Stimulated activated CD8-positive, alpha-beta memory T cell treated with anti-CD3 and anti-CD28 coated beads, Interleukin-4, amount 100 ng/mL, for 4 hours (primary cell): ENCODE data around the gene TGFA.
A peak's percentile ranks its signal among the peaks of the same experiment; 100 is the strongest.

Experiments
- DNase-seq, 2 donors: peaks; one replicate each; pipeline ENCODE4 v3.0.0-alpha.2; 2020; ENCODE audit warnings: low read depth in 2 of 2, low spot score in 1 of 2

TGFA gene

DNA sequence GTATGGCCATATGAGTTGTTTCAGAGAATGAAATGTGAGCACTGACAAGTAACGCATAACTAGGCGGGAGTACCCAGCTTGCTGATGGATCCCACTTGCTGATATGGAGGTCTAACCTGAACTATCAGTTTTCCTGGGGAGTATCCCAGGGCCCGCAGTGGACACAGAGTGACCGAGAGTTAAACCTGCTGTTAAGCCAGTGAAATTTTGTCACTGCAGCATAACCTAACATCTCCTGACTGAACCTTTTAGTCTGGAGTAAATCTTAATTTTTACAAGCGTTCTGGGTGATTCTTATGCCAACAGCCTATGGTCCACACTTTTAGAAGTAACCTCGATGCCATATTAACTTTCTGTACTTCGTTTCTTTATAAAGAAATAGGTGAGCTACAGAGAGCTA is 54.4 kb downstream of the TGFA start:
- DNase-seq: no peak

DNA sequence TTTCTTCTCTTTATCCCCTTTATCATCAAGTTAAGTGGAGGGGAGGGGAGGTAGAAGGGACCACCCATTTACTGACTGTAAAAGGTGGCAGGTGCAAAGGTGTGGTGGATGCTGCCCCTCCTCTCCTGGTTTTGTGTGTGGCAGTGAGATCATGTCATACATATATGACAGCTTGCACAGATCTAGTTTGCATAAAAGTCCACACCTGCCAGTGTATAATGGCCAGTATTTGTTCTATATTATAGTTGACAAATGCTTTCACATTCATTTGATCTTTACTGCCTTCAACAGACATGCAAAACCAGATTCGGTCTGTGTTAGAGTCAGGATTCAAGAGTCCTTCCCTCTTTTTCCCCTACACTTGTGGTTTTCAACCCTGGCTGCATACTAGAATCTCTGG is 55.1 kb downstream of the TGFA start:
- DNase-seq: no peak

DNA sequence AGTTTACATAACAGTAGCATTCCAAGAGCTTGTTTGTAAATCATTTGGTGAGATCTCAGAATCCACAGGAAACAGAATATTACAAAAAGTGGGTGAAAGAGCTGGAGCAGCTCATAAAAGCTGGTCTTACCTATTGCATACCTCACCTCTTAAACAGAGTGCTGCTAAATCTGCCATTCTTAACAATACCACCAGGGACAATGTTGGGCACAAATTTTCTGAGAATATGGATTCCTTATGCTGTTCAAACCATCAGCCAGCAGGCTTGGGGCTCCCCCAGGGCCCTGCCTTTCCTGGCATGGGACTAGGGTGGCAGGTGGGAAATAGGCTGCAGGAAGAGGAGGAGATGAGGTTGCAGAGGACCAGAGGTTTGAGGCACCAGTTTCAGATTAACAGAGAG is 55.6 kb downstream of the TGFA start:
- DNase-seq: no peak

DNA sequence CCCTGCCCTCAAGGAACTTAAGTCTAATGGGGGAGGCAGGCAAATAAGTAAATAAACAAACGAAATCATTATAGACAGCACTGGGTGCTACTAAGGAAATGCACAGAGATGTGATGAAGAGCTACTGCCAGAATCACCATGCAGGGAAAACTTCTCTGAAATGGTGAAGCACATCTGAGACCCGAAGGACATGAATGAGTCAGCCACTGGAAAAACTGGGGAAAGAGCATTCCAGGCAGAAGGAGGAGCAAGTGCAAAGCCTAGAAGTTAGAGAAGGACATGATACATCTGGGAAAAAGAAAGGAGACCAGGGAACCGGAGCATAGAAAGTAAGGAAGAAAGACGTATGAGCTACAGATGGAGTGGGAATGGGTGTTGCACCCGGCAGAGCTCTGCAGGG is 56.8 kb downstream of the TGFA start:
- no peak for DNase-seq

DNA sequence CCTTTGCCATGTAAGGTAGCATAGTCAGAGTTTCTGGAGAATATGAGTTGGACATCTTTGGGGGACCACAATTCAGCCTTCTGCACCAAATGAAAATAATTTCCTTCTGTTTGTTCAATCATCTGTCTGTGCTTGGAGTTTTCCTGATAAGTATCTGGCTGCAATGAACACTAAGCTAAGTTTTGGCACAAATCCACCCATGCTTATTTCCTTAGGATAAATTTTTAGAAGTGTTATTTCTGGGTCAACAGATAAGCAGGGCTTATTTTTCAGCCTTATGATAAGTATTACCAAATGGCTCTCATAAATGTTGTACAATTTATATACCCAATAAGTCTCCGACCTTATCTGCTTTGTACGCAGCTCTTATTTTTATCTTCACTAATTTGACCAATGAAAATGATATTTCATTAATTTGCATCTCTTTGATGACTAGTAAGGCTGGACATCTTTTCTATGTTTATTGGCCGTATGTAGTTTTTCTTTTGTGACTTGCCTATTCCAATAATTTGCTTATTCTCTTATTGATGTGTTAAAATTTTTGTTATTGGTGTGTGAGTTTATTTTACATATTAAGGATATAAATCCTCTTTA is 59.2 kb downstream of the TGFA start:
- no peak for DNase-seq

DNA sequence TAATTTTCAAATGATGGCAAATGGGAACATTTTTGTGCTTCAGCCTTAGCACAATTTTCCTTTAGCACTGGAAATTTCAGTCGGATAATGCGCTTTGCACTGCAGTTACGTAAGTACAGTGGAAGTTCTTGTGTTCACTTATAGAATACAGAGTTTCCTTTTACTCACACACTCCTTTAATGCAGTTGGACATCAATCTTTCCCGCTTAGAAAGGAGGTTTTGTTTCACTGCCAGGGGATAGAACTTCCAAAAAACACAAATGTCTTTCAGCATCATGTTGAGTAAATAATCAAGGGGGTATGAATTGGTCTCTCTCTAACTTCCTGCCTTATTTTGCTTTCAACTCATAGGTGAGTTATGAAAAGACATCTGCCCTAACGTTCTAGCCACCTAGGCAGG is 63.2 kb downstream of the TGFA start:
- DNase-seq: no peak

DNA sequence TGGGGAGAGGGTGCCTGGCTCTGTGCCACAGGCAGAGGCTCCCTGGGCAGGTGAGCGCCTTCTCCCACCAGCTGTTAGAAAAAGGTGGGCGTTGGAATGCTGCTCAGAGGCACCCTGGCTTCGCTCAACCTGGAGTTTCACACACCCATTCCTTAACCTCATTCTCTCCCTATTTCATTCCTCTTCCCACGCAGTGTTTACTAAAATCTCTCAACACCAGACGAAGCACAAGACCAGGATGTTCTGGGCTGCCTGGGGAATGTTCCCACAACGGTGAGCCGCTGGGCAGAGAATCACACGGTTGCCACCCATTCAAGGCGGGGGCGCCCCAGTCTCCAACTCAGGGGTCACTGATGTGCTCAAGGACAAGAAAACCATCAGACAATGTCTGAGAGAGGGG is 64.5 kb downstream of the TGFA start:
- no peak for DNase-seq

DNA sequence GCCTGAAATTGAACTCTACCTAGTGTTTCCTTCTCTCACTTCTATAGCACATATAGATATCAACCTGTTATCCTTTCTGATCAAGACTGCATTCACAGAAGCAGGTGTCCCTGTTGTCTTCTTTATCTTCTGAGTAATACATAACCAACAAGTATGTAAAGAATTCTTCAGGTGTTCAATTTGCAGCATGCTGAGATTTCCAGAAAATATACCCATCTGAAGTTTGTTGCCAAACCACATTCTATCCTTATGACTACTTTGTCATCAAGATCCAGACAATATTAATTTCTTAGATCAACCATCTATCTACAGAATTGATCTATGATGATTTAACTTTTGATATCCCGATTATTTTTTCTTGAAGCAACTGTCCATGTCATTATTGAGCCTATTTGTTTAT is 69.5 kb downstream of the TGFA start:
- DNase-seq: no peak

DNA sequence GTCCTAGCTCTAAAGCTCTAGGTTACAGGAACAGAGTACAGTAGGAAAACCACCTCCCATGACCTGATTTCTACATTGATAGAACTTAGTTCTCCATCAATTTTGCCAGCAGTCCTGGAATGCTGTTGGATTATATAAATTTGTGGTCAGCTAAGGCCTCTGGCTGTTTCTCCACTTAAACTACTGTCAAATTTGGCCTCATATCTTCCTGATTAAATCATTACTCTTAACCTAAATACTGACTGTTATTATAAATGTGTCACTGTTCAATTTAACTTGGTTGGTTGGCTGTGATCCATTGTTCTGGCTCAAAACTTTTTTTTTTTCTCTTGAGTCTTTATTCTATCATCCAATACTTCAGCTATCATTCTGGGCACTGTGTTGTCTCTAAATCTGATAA is 71.2 kb downstream of the TGFA start:
- no peak for DNase-seq

DNA sequence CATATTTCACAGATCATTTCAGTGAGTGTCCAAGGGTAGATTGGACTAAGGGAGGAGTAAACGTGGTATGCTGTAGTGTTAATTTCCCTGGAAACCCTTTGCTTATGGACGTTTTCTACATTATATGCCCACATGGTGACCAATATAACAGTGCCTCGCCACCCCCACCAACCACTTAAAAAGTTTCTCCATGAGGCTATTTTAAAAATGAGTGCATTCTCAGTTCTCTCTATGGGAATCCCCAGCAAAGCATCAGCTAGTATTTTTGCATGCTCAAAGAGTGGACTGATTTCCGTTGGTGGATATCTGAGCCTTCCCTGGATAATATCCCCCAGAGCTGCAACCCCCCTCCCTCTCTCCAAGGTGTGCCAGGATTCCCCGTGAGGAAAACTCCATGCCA is 73.2 kb downstream of the TGFA start:
- DNase-seq: no peak

DNA sequence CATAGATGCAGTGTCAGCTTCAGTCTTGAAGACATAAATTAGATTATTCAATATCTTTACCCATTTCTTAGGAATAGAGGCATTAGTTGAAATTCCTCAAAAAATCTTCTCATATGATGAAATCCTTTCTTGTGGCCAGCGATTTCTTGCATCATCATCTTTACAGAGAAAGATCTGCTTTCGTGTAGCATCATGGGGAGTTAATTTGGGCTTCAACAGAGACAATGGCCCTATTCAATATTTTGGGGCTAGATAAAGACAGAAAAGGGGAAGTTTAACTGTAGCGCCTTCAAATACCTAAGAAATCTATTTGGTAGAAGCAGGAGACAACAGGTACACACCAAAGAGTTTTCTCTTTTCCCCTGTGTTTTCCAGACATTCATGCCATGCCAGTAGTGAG is 73.8 kb downstream of the TGFA start:
- DNase-seq: no peak

DNA sequence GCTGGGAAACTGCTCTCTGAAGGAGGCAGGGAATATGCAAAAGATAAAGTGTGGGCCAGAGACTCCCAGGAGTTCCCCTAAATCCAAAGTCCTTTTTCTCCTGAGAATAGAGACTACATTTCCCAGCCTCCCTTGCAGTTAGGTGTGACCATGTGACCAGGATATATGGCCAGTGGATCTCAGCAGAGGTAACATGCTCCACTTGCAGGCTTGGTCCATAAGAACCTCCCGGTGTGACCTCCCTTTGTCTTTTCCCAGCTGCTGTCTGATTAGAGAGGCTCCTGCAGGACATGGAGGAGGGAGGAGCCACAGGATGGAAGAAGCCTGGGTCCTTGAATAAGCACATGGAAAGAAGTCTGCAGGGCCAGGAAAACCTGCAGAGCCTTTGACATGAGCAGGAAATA is 76.2 kb downstream of the TGFA start:
- no peak for DNase-seq

DNA sequence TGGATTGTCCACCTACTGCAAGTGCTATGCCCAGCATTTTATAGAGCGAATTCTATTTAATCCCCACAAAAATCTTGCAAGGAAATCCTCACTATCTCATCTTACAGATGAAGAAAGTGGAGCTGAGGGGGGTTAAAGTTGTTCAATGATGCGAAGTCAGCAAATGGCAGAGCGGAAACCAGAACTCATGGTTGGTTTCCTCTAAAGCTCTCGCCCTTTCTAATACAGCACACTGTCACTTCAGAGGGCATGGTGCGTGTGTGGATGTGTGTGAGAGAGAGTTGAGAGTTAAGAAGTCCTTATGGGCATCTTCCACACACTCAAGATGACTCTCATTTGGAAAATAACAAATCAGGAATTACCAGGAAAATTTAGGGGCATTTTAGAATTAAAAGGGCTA is 78.4 kb downstream of the TGFA start:
- DNase-seq: peak in 1 of 2 donors; percentile 4

DNA sequence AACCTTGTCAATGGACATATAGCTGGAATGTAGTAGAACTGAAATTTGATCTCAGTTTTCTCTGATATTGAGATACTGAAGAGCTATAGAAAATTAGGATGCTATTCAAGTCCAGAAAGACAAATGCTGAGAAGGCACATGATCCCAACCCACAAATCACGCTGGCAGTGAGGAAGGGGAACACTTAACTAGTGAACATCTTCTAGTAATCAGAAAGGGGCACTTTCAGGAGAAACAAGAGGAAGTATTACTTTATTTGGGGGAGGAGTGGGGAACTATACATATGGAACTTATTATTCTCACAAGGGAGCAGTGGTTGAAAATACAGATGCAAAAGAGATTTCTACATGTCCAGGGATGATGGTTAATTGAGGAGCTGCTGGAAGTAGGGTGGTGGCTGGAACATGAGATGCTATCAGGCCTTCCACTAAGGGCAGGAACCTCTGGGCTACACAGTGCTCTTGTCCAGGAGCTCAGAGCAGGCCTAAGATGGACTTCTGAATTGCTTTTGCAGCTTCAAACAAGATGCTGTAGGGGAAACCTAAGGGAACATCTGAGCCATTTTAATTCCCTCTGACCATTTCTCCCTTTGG is 79.3 kb downstream of the TGFA start:
- no peak for DNase-seq

DNA sequence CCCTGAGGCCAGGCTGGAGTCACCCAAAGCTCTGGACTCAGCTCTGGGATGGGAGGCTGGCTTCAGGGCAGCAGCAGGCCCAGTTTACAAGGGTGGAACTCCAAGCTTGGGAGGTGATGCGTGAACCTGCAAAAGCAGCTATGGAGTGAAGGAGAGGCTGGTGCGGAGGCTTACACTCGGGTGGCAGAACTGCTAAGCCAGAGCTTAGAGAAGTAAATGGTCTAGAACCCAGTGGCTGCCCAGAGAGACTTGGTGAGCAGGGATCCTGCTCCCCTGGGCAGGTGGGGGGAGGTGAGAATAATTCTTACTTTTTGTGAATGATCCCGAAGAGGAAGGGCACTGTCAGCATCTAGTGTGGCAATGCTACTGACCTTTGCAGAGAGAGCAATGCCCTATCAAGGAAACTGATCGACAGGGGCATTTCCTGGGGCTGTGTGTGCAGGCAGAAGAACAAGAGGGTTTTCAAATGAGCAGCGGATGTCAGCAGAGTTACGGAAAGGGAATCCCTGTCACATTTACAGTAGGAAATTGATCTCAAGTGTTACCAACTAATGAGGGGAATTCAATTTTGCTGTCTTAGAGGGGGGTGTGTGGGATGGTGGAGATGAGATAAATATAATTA is 80.4 kb downstream of the TGFA start:
- DNase-seq: no peak

DNA sequence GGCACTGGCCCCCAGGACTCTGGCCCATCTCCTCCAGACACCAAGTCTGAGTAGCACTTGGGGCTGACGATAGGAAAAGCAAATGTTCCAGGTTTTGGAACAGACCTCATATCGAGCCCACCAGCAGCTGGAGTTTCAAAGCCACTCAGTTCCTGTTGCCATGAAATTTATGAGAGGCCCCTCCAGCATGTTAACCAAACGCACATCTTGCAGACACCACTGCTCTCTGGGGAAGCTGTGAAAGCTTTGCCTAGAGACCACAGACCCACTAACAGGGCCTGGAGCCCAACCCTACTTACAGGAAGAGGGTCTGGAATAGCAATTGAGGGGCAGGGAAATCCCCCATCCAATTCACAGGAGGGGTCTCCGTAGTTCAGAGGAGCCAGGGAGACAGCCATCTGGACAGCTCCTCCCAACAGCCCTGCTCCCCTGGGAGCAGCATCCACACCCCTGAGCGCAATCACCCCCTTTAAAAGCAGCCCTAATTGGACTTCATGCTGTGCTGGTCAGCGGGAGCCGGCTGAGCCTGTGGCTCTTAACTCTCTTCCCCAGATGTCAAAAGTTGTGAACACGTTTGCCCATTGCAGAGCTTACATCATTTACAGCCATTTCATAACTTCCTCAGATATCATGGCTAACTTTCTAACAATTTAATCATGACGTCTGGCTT is 81.3 kb downstream of the TGFA start:
- no peak for DNase-seq

DNA sequence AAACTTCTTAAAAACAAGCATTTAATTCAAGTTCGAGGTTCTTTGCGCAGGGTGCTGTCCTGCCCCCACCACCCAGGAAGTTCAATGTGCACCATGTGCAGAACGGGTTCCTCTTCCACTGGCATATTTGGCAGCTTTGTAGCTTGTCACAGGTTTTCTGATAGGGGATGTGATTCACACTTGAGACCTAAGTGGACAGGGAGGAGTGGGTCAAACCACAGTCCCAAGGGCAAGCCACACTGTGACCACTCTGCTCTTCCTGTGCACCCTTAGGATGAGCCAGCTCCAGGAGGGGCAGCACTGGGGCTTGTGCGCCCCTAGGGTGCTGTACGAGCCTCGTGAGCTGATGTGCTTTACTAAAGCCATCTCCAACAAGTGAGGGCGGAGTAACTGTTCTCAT is 82.5 kb downstream of the TGFA start:
- DNase-seq: no peak

DNA sequence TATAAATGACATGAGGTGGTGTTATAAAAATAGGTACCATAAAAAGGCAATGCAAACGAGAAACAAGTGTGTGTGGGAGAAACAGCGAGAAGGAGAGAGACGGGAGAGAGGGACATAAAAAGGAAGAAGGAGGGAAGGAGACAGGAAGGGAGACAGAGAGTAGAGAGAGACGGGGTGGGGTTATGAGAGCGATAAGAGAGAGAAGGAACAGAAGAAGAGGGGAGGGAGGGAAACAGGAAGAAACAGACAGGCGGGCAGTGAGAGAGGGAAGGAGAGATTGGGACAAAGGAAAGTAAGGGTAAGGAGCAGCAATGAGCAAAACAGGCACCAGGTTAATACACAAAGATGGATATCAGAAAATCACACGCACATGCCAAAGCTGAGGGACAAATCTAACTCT is 83.7 kb downstream of the TGFA start:
- DNase-seq: no peak

DNA sequence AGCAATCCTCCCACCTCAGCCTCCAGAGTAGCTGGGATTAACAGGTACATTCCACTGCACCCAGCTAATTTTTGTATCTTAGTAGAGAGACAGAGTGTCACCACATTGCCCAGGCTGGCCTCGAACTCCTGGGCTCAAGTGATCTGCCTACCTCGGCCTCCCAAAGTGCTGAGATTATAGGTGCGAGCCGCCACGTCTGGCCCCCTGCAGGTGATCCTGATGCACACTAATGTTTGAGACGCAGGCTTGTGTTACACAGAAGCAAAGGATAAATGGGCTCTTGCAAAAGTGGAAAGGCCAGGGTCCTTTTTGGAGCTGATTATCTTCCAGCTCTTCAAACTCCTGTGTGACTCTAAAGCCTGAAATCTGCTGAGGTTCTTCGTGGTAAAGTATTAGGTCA is 84.2 kb downstream of the TGFA start:
- DNase-seq: no peak

DNA sequence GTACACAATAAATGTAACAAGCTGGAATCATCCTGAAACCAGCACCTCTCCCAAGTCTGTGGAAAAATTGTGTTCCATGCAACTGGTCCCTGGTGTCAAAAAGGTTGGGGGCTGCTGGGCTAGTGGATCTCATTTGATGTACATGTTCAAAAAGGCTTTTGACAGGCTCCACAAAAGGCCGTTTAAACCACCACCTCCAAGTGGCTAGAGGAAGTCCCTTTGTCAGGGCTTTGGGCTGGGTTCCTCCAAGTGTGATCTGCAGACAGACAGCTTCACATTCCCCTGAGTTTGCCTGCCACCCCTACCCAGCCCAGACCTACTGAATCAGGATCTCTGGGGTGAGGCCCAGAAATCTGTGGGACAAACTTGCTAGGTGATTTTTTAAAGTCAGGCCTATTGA is 84.7 kb downstream of the TGFA start:
- DNase-seq: no peak

DNA sequence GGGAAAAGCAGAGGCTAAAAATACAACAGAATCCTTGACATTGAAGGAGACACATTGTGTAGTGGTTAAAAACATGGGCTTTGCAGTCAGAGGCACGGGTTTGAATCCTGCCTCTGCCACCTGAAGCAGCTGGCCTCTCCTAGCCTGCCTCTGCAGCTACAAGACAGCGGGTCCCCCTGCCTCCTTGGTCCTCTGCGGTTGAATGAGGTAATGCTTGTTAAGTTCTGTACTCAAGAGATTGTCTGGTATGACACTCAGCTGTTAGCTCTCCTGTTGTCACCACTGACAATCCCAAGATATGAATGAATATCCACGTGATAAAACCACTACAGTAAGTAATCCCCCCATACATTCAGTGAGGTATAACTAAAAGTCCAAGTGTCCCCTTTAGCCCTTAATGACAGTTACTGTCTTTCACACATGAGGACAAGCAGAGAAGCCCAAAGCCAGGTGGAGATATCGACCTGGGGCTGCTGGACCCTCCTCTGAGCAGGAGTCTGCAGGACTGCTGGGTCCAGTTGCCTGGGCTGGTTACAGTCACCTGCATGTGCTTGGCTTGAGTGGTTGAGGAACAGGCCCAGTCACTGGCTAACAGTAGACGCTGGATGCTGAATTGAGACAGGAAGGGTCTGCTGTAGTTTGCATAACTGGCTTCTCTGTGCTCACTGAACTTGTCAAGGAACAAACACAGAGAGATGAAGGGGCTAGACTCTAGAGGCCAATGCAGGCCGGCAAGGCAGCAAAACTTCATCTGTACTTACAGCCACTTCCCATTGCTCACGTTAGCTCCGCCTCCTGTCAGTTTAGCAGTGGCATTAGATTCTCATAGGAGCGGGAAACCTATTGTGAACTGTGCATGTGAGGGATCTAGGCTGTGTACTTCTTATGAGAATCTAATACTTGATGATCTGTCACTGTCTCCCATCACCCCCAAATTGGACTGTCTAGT is 85.5 kb downstream of the TGFA start:
- no peak for DNase-seq

DNA sequence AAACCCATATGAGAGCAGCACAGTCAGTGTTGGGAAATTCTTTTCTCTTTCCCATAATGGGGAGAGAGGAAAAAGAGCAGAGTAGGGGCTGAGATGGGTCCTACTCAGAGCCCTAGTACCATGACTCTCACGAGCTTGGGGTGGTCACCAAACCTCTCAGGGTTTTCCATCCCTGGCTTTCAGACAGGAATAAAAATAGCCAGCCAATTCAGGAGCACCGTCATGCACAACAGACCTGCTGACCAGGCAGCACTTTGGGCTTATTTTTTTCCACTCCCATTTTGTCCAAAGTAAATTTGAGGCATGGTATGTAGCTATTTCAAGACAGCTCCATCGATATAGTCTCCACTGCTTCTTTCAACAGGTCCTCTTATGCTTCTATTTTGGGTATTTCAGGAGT is 86.4 kb downstream of the TGFA start:
- DNase-seq: no peak
